Thyroid gland (tissue), 4 donors: ENCODE measurements around the gene LGI4. TPM values are rescaled to one million over a fixed set of nuclear protein-coding genes. Genes with fewer than 3 reads are reported as not detected.

Experiments used
- DNase-seq, 2 donors: peaks; one replicate each; pipeline ENCODE4 v3.0.0-alpha.2; 2019
- H3K27ac ChIP-seq, 3 donors: fragments of 200-600 bp; sonication (generic); 1 replicate in 2 of 3; 2 replicates in 1 of 3; pipeline ENCODE4 v1.5.1; 2016 to 2019; ENCODE audit warnings: mild to moderate bottlenecking in 1 of 3, moderate library complexity in 1 of 3
- H3K27me3 ChIP-seq: fragments of 200-600 bp; sonication (generic); one replicate; pipeline ENCODE4 v1.5.1; 2019
- H3K36me3 ChIP-seq, 2 donors: fragments of 200-600 bp; sonication (generic); one replicate each; pipeline ENCODE4 v1.5.1; 2016 to 2019
- H3K4me1 ChIP-seq, 2 donors: fragments of 200-600 bp; sonication (generic); one replicate each; pipeline ENCODE4 v1.5.1; 2017 to 2019
- H3K4me3 ChIP-seq, 3 donors: fragments of 200-600 bp; sonication (generic); replicated peaks in 1 of 3; 1 replicate in 2 of 3; 2 replicates in 1 of 3; pipeline ENCODE4 v1.5.1; 2016; ENCODE audit warnings: mild to moderate bottlenecking in 1 of 3
- H3K9me3 ChIP-seq: fragments of 200-600 bp; sonication (generic); one replicate; pipeline ENCODE4 v1.5.1; 2017
- POLR2A ChIP-seq, 2 donors: fragments of 450-650 bp; IDR thresholded peaks; one replicate each; pipeline ENCODE4 v1.6.1; 2017; ENCODE audit warnings: antibody characterized with exemption in 2 of 2, mild to moderate bottlenecking in 2 of 2, moderate library complexity in 1 of 2
- WGBS, 2 donors: methylation state at CpG; one replicate each; pipeline ENCODE4 v1.1.5; 2017; 5-methylcytosine and 5-hydroxymethylcytosine counted together
- intact Hi-C: fragments of 100-400 bp; cut with DNase I; formaldehyde crosslinking; loops from one replicate; pipeline ENCODE4 v1.15.1; 2023
- total RNA-seq, 4 donors: library from RNA; depleted of rRNA; stranded (reverse); fragments of >200 nt; gene quantifications; one replicate each; pipeline ENCODE4 v1.2.3, GENCODE V29; 2016
- TF ChIP-seq, protein P1 (sequence below), 6 experiments: fragments of 200-600 bp in 3 of 6; fragments of 450-650 bp in 3 of 6; sonication (generic) in 3 of 6; IDR thresholded peaks; one replicate each; pipeline ENCODE4 v1.5.1; 2016 to 2019; ENCODE audit warnings: antibody characterized with exemption in 6 of 6, mild to moderate bottlenecking in 2 of 6, inconsistent platforms in 1 of 6, moderate library complexity in 1 of 6

Gene LGI4
- total RNA-seq, 4 donors from 2014 or later, result 3.2 to 10.9 (median 6.9) TPM

DNA sequence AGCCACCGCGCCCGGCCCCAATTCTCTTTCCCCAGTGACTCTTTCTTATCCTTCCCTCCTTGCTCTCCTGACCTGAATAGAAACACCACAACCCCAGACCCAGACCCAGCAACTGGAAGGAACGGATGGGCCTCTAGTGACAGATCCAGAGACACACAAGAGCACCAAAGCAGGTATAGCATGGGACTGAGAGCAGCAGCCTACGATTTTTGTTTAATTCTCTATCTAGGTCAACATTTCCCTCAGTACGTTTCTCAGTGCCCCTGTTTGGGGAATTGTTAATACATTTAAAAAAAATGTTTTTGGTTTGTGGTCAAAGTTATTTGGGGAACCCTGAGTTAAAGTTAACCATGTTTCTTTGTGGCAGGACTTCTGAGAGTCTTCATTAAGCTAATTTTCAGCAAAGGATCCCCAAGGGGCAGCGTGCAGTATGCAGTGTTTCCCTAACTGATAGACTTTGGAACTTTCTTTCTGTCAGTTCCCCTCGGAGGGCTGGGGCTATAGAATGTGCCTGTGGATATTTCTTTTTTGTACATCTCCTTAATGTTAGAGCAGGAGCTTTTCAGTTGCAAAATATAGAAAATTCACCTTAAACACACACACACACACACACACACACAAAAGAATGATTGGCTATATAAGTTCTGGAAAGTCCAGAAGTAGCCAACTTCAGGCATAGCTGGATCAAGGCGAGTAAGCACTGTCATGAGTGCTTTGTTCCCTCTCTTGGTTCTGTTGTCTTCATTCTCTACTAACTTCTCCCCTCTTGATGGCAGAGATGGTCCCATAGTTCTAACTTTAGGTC lies 26.0 kb upstream of the LGI4 start:
- intact Hi-C loops, result no loop called here
- DNase-seq, result no peak
- Histone ChIP-seq H3K9me3 (no peaks in the 10 kb centered on the region), H3K4me3 (no peak overlapping the region), H3K27me3 (no peaks in the 10 kb centered on the region), H3K36me3 (peaks cover 0 to 4% of the 10 kb centered on the region in 2 donors), H3K4me1 (no peaks in the 10 kb centered on the region), H3K27ac (no peak overlapping the region)
- 87 to 90% methylated on average over 9 of the region's 9 CpGs for WGBS, 2 donors
- TF ChIP-seq, protein P1, sequence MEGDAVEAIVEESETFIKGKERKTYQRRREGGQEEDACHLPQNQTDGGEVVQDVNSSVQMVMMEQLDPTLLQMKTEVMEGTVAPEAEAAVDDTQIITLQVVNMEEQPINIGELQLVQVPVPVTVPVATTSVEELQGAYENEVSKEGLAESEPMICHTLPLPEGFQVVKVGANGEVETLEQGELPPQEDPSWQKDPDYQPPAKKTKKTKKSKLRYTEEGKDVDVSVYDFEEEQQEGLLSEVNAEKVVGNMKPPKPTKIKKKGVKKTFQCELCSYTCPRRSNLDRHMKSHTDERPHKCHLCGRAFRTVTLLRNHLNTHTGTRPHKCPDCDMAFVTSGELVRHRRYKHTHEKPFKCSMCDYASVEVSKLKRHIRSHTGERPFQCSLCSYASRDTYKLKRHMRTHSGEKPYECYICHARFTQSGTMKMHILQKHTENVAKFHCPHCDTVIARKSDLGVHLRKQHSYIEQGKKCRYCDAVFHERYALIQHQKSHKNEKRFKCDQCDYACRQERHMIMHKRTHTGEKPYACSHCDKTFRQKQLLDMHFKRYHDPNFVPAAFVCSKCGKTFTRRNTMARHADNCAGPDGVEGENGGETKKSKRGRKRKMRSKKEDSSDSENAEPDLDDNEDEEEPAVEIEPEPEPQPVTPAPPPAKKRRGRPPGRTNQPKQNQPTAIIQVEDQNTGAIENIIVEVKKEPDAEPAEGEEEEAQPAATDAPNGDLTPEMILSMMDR (IDR thresholded peaks at IDR 0.05), result no peak
- no peak for TF ChIP-seq POLR2A (IDR thresholded peaks at IDR 0.05)

DNA sequence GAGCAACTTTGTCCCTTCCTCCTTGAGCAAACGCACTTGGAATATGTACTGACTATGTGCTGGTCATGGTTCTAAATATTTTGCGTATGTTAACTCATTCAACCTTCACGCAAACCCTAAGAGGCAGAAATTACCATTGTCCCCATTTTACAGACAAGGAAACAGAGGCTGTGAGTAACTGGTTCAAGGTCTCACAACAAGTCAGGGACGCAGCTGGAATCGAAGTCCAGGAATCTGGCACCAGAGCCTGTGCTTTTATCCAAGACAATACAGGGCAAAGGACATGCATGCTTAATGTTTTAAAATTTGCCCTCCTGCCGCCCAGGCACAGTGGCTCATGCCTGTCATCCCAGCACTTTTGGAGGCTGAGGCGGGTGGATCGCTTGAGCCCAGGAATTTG lies 24.7 kb upstream of the LGI4 start:
- 81 to 89% methylated on average over 8 of the region's 8 CpGs for WGBS, 2 donors
- intact Hi-C loops, result no loop called here
- DNase-seq, result no peak

DNA sequence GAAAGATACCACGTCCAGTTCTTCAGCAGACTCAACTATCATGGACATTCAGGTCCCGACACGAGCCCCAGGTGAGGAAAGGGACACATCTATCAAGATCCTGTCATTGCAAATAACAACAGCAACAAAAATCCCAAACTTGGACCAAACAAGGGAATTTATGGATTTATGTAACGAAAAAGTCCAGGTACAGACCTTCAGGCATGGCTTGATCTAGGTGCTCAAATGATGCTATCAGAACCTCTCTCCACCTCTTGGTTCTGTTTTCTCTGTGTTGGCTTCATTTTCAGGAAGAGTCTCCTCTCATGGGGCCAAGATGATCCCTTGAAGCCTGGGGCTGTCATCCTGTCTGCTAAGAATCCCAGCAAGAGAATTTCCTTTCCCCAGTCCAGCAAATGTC lies 22.6 kb upstream of the LGI4 start:
- WGBS, 2 donors, result 92 to 98% methylated on average over 4 of the region's 4 CpGs
- intact Hi-C loops, result no loop called here

More for the DNA sequence above, 24.7 kb upstream of the LGI4 start:
- peaks cover 0 to 4% of the 10 kb centered on the region in 2 donors for H3K36me3 ChIP-seq
- H3K27ac ChIP-seq, result no peak overlapping the region
- H3K4me1 ChIP-seq, result peaks cover 0 to 4% of the 10 kb centered on the region in 2 donors
- H3K27me3 ChIP-seq, result no peaks in the 10 kb centered on the region
- TF ChIP-seq POLR2A (IDR thresholded peaks at IDR 0.05), result no peak
- TF ChIP-seq, protein P1 (IDR thresholded peaks at IDR 0.05), result no peak
- H3K4me3 ChIP-seq, result no peak overlapping the region
- no peaks in the 10 kb centered on the region for H3K9me3 ChIP-seq

DNA sequence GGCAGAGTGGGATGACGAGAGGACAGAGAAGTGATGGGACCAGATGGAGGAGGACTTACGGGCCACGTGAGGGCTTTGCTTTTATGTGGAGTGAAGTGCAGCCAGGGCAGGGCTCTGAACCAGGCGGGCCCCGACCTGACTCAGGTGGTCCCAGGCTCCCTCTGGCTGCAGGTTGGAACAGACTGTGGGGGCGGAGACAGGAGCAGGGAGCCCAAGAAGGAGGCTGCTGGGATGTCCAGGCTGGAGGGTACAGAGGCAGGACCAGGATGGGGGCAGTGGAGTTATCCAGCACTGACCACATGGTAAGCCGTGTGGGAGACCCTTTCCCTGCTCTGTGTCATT lies 21.8 kb upstream of the LGI4 start:
- 80 to 81% methylated on average over 7 of the region's 7 CpGs for WGBS, 2 donors
- Histone ChIP-seq H3K4me1 (peaks cover 5 to 16% of the 10 kb centered on the region in 2 donors), H3K36me3 (no peaks in the 10 kb centered on the region), H3K27me3 (no peaks in the 10 kb centered on the region), H3K9me3 (no peaks in the 10 kb centered on the region), H3K27ac (no peak overlapping the region), H3K4me3 (no peak overlapping the region)
- TF ChIP-seq, protein P1 (IDR thresholded peaks at IDR 0.05), result no peak
- no peak for TF ChIP-seq POLR2A (IDR thresholded peaks at IDR 0.05)
- no peak for DNase-seq
- intact Hi-C loops, result no loop called here

More for the DNA sequence above, 22.6 kb upstream of the LGI4 start:
- DNase-seq, result no peak
- Histone ChIP-seq H3K9me3 (no peaks in the 10 kb centered on the region), H3K4me3 (no peak overlapping the region), H3K36me3 (no peaks in the 10 kb centered on the region), H3K27me3 (no peaks in the 10 kb centered on the region), H3K27ac (no peak overlapping the region), H3K4me1 (peaks cover 5 to 16% of the 10 kb centered on the region in 2 donors)
- TF ChIP-seq POLR2A (IDR thresholded peaks at IDR 0.05), result no peak
- TF ChIP-seq, protein P1 (IDR thresholded peaks at IDR 0.05), result no peak

DNA sequence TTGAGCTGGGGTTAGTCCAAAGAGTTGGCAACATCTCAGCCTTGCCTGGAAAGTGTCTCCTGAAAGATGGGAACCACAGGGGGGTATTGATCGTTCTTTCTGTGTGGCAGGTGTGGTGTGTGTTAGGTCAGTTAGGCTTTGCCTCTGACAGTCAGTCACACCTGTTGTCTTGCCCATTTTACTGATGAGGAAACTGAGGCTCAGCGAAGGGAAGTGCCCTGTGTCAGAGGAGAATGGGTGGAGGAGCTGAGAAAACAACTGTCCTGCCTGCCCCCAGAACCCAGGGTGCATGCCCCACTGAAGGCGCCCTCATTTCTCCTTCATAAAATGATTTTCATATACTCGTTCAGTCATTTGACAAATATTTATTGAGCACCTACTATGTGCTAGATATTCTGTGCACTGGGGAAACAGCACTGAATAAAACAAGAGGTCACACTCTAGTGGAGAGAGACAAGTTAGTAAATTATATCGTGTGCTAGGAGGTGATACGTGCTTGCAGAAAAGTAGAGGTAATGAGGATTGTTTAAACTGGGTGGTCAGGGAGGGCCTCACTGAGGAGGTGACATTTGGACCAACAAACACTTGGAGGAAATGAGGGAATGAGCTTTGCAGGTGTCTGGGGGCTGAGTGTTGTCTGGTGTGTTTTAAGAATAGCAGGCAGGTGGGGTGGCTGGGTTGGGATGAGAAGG lies 21.3 kb upstream of the LGI4 start:
- no peak overlapping the region for H3K27ac ChIP-seq

More for the DNA sequence above, 21.3 kb upstream of the LGI4 start:
- H3K9me3 ChIP-seq, result no peaks in the 10 kb centered on the region
- 92 to 93% methylated on average over 6 of the region's 6 CpGs for WGBS, 2 donors
- H3K36me3 ChIP-seq, result no peaks in the 10 kb centered on the region
- intact Hi-C loops, result no loop called here
- DNase-seq, result no peak
- no peaks in the 10 kb centered on the region for H3K27me3 ChIP-seq
- TF ChIP-seq, protein P1 (IDR thresholded peaks at IDR 0.05), result no peak
- TF ChIP-seq POLR2A (IDR thresholded peaks at IDR 0.05), result no peak
- no peak overlapping the region for H3K4me3 ChIP-seq
- H3K4me1 ChIP-seq, result peaks cover 5 to 16% of the 10 kb centered on the region in 2 donors
